Measurements from ENCODE around the gene ORAI2.
"Not testable (repeated sequence)": the region's sequence is repeated elsewhere in the genome, so short reads cannot be mapped to it uniquely, and the experiment has no call there.

The ORAI2 gene

DNA sequence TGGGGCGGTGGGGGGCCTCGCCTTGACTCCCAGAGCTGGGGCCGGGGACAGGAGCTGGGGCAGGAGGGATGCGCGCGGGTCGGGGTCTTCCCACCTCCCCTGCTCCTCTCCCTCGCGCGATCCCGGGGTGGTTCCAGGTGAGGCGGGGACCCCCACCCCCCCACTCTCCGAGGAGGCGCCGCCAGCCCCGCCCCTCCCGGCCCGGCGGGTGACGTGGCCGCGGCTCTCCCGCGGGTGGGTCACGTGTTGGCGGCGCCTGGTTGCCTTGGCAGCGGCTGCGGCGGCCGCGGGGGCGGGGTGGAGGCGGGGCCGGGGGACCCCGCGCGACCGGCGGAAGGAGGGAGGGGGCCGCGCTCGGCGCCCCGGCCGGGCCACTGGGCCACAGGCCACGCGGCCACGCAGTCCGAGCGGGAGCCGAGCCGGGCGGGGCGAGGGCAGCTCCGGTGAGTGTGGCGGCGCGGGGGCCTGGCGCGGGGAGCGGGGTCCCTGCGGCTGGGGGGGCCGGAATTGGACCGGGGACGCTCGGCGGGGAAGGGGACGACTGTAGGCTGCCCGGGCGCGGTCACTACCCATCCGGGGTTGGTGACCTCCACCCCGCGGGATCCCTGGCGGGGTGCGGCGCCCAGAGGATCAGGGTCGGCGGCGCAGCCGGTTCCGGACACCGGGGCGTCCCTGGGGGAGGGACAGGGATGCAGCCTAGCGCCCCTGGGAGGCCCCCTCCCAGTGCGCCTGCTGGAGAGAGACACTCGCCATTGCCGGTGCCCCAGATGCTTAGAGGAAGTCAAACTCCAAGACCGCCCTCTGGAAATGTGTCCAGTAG lies at the start of gene ORAI2:
Gene ORAI2 (plus strand): TSS at position 357 of the 820 bp plus-strand sequence. CDS start 5,382 bp downstream, outside the sequence.
- peak; percentile 85 to 90 for DNase-seq

DNA sequence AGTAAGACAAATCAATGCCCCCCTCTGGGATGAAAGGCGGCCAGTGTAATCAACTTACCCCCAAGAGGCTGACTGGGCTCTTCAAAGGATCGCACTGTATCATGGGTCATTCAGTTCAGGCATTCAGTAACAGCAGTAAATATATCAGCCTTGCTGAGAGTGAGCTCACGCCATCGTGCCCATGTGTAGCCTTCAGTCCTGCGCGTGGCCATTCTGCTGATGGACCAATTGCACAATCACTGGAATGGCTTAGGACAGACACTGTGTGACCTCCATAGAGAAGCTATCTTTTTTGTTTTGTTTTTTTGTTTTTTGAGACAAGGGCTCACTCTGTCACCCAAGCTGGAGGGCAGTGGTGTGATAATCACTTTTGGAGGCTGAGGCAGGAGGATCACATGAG lies 46.3 kb upstream of the ORAI2 start:
- DNase-seq, result no peak

- DNase-seq, result no peak
Measured at GRCh38 chr7:102389810-102390209, 43.6 kb upstream of the ORAI2 start.

- DNase-seq, result peak; percentile 80
Measured at GRCh38 chr7:102390697-102391484, 42.5 kb upstream of the ORAI2 start.

DNA sequence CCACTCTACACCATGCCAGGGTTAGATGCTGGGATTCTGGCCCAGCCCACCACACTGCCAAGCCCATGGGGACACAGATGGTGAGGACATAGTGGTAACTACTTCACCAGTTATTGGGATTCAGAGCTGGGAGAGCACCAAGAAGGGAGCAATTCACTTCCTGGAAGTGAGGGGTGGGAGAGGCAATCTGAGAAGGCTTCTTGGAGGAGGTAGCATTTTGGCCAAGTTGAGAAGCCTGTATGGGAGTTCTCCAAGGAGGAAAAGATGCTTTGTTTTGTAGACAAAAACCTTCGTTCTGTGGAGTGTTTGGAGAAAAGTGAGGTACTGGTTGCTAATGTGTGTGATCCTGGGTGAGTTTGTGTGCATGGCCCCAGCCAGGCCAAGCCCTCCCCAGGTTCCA lies 41.0 kb upstream of the ORAI2 start:
- DNase-seq, result no peak

DNA sequence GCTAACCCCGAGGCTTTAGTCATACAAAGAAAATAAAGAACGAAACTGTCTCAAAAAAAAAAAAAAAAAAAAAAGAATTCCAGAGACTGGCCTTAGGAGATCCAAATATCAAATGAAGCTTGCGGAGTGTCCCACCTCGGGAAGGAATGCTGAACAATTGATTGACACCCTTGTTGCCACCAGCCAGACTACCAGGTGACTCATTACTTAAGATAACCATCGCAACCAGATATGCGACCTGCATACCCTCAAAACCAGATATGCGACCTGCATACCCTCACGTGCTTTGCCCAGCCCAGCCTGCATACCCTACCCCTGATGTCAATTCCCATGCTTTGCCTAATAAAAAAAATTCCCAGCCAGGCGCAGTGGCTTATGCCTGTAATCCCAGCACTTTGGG lies 39.9 kb upstream of the ORAI2 start:
- DNase-seq, result no peak

DNA sequence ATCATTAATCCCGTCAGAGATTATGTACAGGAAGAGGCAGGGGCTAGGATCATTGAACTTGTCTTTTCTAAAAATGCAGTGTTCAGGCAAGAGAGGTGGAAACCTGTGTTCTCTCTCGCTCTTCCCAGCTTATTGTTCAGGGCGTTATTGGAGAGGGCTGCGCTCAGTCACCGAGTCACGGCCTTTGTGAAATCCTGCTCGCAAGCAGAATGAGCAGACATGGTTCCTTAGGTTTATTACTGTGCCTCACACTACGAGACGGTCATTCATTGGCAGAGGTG lies 37.8 kb upstream of the ORAI2 start:
- DNase-seq, result no peak

DNA sequence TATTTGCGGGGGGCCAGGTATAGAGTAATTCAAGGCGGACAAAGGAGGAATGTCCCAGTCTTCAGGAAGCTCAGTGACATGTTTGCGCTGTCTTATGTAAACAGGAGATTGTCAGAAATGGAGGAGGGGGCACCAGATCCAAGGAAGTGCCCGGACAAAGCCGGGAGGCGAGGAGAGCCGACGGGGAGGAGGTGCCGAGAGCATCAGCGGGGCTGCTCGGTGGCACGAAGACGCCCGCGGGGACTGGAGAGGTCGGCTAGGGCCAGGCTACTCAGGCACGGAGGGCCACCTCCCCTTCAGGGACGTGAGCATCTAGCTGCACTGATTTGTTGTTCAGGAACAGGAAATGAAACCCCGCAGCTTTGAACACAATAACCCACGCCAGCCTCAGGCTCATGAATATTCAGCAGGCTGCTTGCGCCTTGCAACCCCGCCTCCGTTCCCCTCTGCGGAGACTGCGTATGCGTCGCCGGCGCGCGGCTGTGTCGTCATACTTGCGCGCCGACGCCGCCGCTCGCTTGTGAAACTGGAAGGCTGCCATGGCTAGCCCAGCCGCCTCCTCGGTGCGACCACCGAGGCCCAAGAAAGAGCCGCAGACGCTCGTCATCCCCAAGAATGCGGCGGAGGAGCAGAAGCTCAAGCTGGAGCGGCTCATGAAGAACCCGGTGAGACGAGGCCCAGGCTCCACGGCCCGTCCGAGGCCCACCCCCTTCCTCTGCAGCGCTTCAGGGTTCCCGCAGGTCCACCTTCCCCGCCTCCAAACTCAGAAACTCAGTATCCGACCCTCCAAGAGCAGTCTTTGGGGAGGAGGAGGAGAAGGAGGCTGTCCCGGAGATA lies 37.3 kb upstream of the ORAI2 start, which contains the start of gene PRKRIP1:
Gene PRKRIP1 (plus strand): TSS at position 491 of the 837 bp plus-strand sequence. CDS start 49 bp downstream, at position 540.
- peak; percentile 78 to 86 for DNase-seq

GRCh38 chr7:102396710-102397019 lies 36.7 kb upstream of the ORAI2 start:
- no peak for DNase-seq

DNA sequence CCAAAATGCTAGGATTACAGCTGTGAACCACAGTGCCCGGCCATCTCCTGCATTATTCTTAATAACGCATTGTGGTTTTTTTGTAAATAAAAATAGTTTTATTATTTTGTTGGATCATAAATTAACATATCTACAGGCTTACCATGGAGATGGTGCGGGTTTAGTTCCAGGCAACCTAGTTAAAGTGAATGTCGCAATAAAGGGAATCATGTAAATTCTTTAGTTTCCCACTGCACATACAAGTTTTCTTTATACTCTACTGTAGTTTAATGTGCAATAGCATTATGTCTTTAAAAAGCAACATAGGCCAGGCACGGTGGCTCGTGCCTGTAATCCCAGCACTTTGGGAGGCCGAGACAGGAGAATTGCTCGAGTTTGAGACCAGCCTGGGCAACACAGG lies 34.8 kb upstream of the ORAI2 start:
- no peak for DNase-seq

GRCh38 chr7:102400360-102400759 lies 33.0 kb upstream of the ORAI2 start:
- DNase-seq, result no peak

DNA sequence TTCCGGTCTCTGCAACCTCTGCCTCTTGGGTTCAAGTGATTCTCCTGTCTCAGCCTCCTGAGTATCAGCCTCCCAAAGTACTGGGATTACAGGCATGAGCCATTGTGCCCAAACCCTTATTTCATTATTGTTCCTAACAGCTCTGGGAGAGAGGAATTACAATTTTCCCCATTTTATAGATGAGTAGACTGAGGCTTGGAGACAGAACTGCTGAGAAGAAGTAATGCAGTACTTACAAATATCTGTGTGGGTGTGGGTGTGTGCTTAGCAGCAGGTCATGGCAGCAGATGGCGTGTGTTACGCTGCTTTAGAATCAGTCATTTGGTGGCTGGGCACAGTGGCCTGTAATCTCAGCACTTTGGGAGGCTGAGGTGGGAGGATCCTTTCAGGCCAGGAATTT lies 29.8 kb upstream of the ORAI2 start:
- DNase-seq, result no peak

- peak in 1 of 2 experiments; percentile 53 for DNase-seq
Measured at GRCh38 chr7:102404005-102404861, 29.1 kb upstream of the ORAI2 start.

DNA sequence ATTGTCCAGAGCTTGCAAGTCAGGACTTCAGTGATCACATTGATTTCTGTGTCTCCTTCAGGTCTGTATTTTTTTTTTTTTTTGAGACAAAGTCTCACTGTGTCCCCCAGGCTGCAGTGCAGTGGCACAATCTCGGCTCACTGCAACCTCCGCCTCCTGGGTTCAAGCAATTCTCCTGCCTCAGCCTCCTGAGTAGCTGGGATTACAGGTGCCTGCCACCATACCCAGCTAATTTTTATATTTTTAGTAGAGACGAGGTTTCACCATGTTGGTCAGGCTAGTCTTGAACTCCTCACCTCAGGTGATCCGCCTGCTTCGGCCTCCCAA lies 28.6 kb upstream of the ORAI2 start:
- not testable (repeated sequence) for DNase-seq

DNA sequence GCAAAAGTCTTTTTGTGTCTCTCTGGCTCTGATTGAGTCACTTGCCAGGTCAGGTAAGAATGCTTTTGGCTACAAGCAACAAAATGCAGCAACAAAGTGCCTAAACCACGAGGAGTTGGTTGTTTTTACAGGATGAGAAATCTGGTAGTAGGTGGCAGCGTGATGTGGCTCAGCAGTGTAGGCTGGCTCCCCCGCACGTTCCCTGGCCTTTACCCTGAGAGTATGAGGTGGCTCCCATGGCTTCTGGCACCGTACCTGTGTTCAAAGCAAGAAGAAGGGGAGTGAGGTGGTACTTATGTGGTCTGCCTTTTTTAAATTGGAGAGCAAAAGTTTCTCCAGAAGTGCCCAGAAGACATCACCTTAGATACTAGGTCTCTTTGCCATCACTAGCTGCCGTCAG lies 25.5 kb upstream of the ORAI2 start:
- DNase-seq, result no peak

- DNase-seq, result not testable (repeated sequence)
Measured at GRCh38 chr7:102408530-102408929, 24.8 kb upstream of the ORAI2 start.

DNA sequence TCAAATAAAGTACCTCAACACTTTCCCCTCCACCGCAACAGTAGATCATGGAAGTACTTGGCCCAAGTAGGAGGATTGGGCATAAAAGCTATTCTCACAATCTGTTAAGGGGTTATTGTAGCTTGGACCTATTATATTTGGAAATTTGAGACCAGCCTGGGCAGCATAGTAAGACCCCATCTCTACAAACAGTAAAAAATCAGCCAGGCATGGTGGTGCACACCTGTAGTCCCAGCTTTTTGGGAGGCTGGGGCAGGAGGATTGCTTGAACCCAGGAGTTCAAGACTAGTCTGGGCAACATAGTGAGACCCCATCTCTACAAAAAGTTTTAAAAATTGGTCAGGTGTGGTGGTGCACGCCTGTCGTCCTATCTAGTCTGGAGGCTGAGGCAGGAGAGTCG lies 24.0 kb upstream of the ORAI2 start:
- no peak for DNase-seq

DNA sequence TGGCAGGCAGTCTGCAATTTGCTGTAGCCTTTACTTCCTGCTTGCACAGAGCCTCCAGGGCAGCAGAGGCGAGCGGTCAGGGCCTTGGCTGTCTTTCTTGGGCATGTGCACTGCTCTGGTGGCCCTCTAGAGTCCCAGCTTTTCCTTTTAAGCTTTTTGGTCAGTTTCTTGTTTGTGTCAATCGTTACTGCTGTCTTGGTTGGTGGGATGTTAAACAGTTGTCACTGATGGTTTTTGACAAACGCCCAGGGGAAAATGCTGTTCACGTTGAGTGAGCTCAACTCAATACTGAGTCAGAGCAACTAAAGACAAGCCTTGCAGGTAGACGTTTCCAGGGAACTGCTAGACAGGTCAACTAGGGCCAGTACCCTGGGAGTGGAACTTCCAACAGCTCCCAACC lies 23.3 kb upstream of the ORAI2 start:
- no peak for DNase-seq

DNA sequence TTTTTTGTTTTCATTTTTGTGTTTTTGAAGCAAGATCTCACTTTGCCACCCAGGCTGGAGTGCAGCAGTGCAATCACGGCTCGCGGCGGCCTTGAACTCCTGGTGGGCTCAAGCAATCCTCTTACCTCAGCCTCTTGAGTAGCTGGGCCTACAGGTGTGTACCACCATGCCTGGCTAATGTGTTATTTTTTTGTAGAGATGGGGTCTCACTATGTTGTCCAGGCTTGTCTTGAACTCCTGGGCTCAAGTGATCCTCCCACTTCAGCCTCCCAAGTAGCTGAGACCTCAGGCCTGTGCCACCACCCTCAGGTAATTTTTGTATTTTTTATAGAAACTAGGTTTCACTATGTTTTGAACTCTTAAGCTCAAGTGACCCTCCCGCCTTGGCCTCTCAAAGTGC lies 22.5 kb upstream of the ORAI2 start:
- no peak for DNase-seq

- DNase-seq, result peak in 1 of 2 experiments; percentile 52
Measured at GRCh38 chr7:102412548-102412947, 20.8 kb upstream of the ORAI2 start.

DNA sequence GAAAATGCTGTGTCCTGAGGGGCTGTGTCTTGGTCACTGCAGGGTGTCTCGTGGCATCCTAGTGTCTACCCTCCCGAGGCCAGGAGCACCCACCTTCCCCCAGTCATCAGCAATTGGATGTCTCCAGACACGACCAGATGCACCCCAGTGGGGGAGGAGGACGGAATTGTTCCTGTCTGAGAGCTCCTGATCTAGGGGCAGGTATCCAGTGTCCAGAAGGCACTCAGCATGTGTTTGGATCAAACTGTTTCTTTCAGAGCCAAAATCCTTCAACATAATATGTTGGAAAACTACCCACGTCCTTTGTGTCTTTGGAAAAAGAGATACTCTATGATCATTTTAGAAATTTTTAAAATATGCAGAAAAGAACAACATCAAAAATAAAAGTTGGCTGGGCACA lies 20.3 kb upstream of the ORAI2 start:
- DNase-seq, result no peak

- no peak for DNase-seq
Measured at GRCh38 chr7:102413611-102414010, 19.8 kb upstream of the ORAI2 start.

Measured in activated T-cell treated with anti-CD3 and anti-CD28 coated beads, Interleukin-2, amount 50 U/mL, for 48 hours (primary cell).